ENCODE data around the gene SLC2A1. TPM values are rescaled to one million over a fixed set of nuclear protein-coding genes. Genes with fewer than 3 reads are reported as not detected.

SLC2A1 gene
- total RNA-seq, 4 donors from 2014 or later: 4.6 to 76.2 (median 28.2) TPM

- TF ChIP-seq POLR2A (IDR thresholded peaks at IDR 0.05): no peak
- TF ChIP-seq, protein P1, sequence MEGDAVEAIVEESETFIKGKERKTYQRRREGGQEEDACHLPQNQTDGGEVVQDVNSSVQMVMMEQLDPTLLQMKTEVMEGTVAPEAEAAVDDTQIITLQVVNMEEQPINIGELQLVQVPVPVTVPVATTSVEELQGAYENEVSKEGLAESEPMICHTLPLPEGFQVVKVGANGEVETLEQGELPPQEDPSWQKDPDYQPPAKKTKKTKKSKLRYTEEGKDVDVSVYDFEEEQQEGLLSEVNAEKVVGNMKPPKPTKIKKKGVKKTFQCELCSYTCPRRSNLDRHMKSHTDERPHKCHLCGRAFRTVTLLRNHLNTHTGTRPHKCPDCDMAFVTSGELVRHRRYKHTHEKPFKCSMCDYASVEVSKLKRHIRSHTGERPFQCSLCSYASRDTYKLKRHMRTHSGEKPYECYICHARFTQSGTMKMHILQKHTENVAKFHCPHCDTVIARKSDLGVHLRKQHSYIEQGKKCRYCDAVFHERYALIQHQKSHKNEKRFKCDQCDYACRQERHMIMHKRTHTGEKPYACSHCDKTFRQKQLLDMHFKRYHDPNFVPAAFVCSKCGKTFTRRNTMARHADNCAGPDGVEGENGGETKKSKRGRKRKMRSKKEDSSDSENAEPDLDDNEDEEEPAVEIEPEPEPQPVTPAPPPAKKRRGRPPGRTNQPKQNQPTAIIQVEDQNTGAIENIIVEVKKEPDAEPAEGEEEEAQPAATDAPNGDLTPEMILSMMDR (IDR thresholded peaks at IDR 0.05): no peak
- intact Hi-C loops (cut with DNase I; ENCODE audit: low total_unique reads): no loop called here
- no peak overlapping the region for H3K27ac ChIP-seq
- no peak for DNase-seq
- no peaks in the 10 kb centered on the region for H3K4me1 ChIP-seq
- H3K9me3 ChIP-seq: no peaks in the 10 kb centered on the region
- no peaks in the 10 kb centered on the region for H3K36me3 ChIP-seq
- no peaks in the 10 kb centered on the region for H3K27me3 ChIP-seq
- H3K4me3 ChIP-seq: no peak overlapping the region
Measured at GRCh38 chr1:43002766-43003165, 44.1 kb upstream of the SLC2A1 start.

DNA sequence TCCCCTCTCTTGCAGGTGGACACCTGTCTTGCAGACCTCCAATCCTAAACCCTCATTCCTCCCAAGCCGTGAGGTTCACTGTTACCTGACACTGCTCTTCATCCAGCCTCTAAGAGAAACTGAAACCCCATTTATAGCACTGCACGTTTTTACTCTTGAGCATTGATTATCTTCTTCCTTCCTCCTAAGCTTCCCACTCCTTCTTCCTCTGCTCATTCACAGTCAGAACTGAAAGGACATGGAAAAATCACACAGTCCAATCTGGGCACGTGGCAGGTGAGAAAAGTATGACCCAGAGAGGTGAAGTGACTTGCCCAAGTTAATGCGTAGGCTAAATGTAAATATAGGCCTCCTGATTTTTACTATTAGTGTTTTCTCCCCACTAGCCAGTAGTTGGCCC is 43.4 kb upstream of the SLC2A1 start:
- DNase-seq: no peak
- intact Hi-C loops (cut with DNase I; ENCODE audit: low total_unique reads): no loop called here
- TF ChIP-seq POLR2A (IDR thresholded peaks at IDR 0.05): no peak
- TF ChIP-seq, protein P1 (IDR thresholded peaks at IDR 0.05): no peak
- Histone ChIP-seq H3K27ac (no peak overlapping the region), H3K4me3 (no peak overlapping the region), H3K36me3 (no peaks in the 10 kb centered on the region), H3K9me3 (no peaks in the 10 kb centered on the region), H3K4me1 (no peaks in the 10 kb centered on the region), H3K27me3 (no peaks in the 10 kb centered on the region)

DNA sequence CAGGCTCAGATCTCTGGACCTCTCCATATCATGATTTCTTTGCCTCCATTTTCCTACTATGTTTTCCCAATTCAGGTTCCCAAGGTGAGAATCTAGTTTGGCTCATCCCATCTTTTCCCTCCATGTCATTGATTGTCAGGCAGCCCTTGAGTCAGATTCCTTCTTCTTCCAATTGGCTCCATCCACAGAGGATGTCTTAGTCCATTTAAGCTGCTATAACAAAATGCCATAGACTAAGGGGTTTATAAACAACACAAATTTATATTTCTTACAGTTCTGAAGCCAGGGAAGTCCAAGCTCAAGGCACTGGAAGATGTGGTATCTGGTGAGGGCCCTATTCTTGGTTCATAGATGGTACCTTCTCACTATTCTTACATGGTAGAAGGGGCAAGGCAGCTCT is 42.8 kb upstream of the SLC2A1 start:
- intact Hi-C loops (cut with DNase I; ENCODE audit: low total_unique reads): no loop called here

DNA sequence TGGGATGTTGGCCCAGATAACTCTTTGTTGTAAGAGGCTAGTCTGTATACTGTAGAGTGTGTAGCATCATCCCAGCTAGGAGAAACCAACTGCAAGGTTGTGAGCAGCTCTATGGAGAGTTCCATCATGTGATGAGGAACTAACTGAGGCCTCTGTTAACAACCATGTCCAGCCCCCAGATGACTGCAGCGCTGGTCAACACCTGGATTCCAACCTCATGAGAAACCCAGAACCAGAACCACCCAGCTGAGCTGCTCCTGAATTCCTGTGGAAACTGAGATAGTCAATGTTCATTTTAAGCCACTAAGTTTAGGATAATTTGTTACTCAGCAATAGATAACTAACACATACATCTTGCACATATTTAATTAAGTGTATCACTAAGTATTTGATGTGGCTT is 41.6 kb upstream of the SLC2A1 start:
- Histone ChIP-seq H3K4me1 (no peaks in the 10 kb centered on the region), H3K36me3 (no peaks in the 10 kb centered on the region), H3K27me3 (no peaks in the 10 kb centered on the region), H3K27ac (no peak overlapping the region), H3K9me3 (no peaks in the 10 kb centered on the region), H3K4me3 (no peak overlapping the region)
- intact Hi-C loops (cut with DNase I; ENCODE audit: low total_unique reads): no loop called here
- DNase-seq: no peak
- no peak for TF ChIP-seq POLR2A (IDR thresholded peaks at IDR 0.05)
- TF ChIP-seq, protein P1 (IDR thresholded peaks at IDR 0.05): no peak

More for the DNA sequence above, 42.8 kb upstream of the SLC2A1 start:
- Histone ChIP-seq H3K27ac (no peak overlapping the region), H3K9me3 (no peaks in the 10 kb centered on the region), H3K4me1 (no peaks in the 10 kb centered on the region), H3K27me3 (no peaks in the 10 kb centered on the region), H3K36me3 (no peaks in the 10 kb centered on the region), H3K4me3 (no peak overlapping the region)
- no peak for TF ChIP-seq POLR2A (IDR thresholded peaks at IDR 0.05)
- TF ChIP-seq, protein P1 (IDR thresholded peaks at IDR 0.05): no peak
- no peak for DNase-seq

- Histone ChIP-seq H3K4me3 (no peak overlapping the region), H3K9me3 (no peaks in the 10 kb centered on the region), H3K27ac (no peak overlapping the region), H3K4me1 (no peaks in the 10 kb centered on the region), H3K27me3 (no peaks in the 10 kb centered on the region), H3K36me3 (no peaks in the 10 kb centered on the region)
- no peak for TF ChIP-seq POLR2A (IDR thresholded peaks at IDR 0.05)
- TF ChIP-seq, protein P1 (IDR thresholded peaks at IDR 0.05): no peak
- intact Hi-C loops (cut with DNase I; ENCODE audit: low total_unique reads): no loop called here
- no peak for DNase-seq
Measured at GRCh38 chr1:42999308-42999707, 40.6 kb upstream of the SLC2A1 start.

Measured in uterus (tissue), 4 donors.